ENCODE measurements around the gene FRMD4A. TPM values are rescaled to one million over a fixed set of nuclear protein-coding genes. Genes with fewer than 3 reads are reported as not detected.
"Not testable (repeated sequence)": the region's sequence is repeated elsewhere in the genome, so short reads cannot be mapped to it uniquely, and the experiment has no call there.

Gene FRMD4A
- total and polyA plus RNA-seq, 12 donors = 17.4 to 43.4 (median 30.3) TPM

GRCh38 chr10:13767676-13768178 is 563.0 kb downstream of the FRMD4A start:
- WGBS, 2 donors = 73 to 77% methylated on average over 13 of the region's 13 CpGs
- no peaks in the 10 kb centered on the region for H3K27me3 ChIP-seq
- no peak overlapping the region for H3K27ac ChIP-seq
- DNase-seq = no peak
- no peak for ATAC-seq
- TF ChIP-seq CTCF (IDR thresholded peaks at IDR 0.05) = no peak
- intact Hi-C loops (cut with DNase I) = no loop called here
- peaks cover 0 to 5% (median 0%) of the 10 kb centered on the region in 9 donors for H3K36me3 ChIP-seq
- H3K4me3 ChIP-seq = no peak overlapping the region
- no peaks in the 10 kb centered on the region for H3K4me1 ChIP-seq
- H3K9me3 ChIP-seq = no peaks in the 10 kb centered on the region

GRCh38 chr10:13767148-13767547 is 563.6 kb downstream of the FRMD4A start:
- H3K36me3 ChIP-seq; H3K9me3 ChIP-seq; H3K4me3 ChIP-seq; H3K4me1 ChIP-seq; intact Hi-C loops (cut with DNase I); H3K27me3 ChIP-seq; H3K27ac ChIP-seq; ATAC-seq; DNase-seq: not testable (repeated sequence)
- WGBS, 2 donors = 95 to 100% methylated on average over 5 of the region's 5 CpGs

- whole genome bisulfite sequencing, 2 donors = 84 to 86% methylated on average over 19 of the region's 19 CpGs
Observed at GRCh38 chr10:13765641-13766341, 564.9 kb downstream of the FRMD4A start.

GRCh38 chr10:13761490-13762091 is 569.1 kb downstream of the FRMD4A start:
- no peak for TF ChIP-seq CTCF (IDR thresholded peaks at IDR 0.05)
- H3K27ac ChIP-seq = no peak overlapping the region
- peaks cover 0 to 25% (median 13%) of the 10 kb centered on the region in 9 donors for H3K4me1 ChIP-seq
- ATAC-seq (no peak), DNase-seq (no peak)
- 95 to 96% methylated on average over 2 of the region's 2 CpGs for WGBS, 2 donors
- H3K27me3 ChIP-seq = no peaks in the 10 kb centered on the region
- H3K9me3 ChIP-seq = no peaks in the 10 kb centered on the region
- no peak overlapping the region for H3K4me3 ChIP-seq
- intact Hi-C loops (cut with DNase I) = no loop called here
- H3K36me3 ChIP-seq = peaks cover 0 to 20% (median 0%) of the 10 kb centered on the region in 9 donors

More at GRCh38 chr10:13765641-13766341, 564.9 kb downstream of the FRMD4A start:
- no peak for ATAC-seq
- no peak for DNase-seq
- no peak overlapping the region for H3K4me3 ChIP-seq
- no peaks in the 10 kb centered on the region for H3K9me3 ChIP-seq
- H3K27ac ChIP-seq = no peak overlapping the region
- peaks cover 0 to 21% (median 0%) of the 10 kb centered on the region in 9 donors for H3K36me3 ChIP-seq
- intact Hi-C loops (cut with DNase I) = no loop called here
- H3K4me1 ChIP-seq = no peaks in the 10 kb centered on the region
- no peaks in the 10 kb centered on the region for H3K27me3 ChIP-seq
- TF ChIP-seq CTCF (IDR thresholded peaks at IDR 0.05) = no peak

- Histone ChIP-seq H3K27me3 (no peaks in the 10 kb centered on the region), H3K4me3 (no peak overlapping the region), H3K9me3 (no peaks in the 10 kb centered on the region), H3K4me1 (peaks cover 0 to 25% (median 16%) of the 10 kb centered on the region in 9 donors), H3K27ac (no peak overlapping the region), H3K36me3 (peaks cover 0 to 20% (median 0%) of the 10 kb centered on the region in 9 donors)
- 90% methylated on average over 6 of the region's 6 CpGs for WGBS, 2 donors
- no peak for ATAC-seq
- no peak for DNase-seq
- intact Hi-C loops (cut with DNase I) = no loop called here
- no peak for TF ChIP-seq CTCF (IDR thresholded peaks at IDR 0.05)
Observed at GRCh38 chr10:13759168-13759567, 571.6 kb downstream of the FRMD4A start.

All from heart right ventricle (tissue), 16 donors.